ENCODE results near the gene SPOCD1. TPM values are rescaled to one million over a fixed set of nuclear protein-coding genes. Genes with fewer than 3 reads are reported as not detected.

Gene SPOCD1
- polyA plus RNA-seq, 2 of the 4 experiments (the other 2 are of a cell fraction), result 0.98 to 4.8 TPM

DNA sequence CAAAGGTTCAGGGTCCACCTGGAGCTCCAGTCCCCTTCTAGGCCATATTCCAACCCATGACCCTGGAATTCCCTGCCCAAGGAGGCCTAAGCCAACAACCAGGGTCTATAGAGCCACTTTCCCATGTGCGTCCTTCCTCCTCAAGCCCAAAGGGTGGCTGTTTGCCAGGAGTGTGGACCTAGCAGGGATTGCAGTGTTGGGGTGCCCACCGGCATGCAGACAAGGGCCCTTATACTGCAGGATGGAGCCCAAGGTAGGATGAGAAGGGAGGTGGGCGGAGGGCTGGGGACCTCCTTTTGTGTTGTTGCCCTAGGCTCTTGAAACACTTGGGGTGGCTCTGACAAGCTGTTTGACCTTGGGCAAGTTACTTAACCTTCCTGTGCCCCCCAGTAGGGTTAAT, 32.0 kb downstream of the SPOCD1 start (continued):
- TF ChIP-seq, protein P1, sequence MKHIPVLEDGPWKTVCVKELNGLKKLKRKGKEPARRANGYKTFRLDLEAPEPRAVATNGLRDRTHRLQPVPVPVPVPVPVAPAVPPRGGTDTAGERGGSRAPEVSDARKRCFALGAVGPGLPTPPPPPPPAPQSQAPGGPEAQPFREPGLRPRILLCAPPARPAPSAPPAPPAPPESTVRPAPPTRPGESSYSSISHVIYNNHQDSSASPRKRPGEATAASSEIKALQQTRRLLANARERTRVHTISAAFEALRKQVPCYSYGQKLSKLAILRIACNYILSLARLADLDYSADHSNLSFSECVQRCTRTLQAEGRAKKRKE (CRISPR knock-in tag; IDR thresholded peaks at IDR 0.05; ENCODE audit: low read depth), result no peak

DNA sequence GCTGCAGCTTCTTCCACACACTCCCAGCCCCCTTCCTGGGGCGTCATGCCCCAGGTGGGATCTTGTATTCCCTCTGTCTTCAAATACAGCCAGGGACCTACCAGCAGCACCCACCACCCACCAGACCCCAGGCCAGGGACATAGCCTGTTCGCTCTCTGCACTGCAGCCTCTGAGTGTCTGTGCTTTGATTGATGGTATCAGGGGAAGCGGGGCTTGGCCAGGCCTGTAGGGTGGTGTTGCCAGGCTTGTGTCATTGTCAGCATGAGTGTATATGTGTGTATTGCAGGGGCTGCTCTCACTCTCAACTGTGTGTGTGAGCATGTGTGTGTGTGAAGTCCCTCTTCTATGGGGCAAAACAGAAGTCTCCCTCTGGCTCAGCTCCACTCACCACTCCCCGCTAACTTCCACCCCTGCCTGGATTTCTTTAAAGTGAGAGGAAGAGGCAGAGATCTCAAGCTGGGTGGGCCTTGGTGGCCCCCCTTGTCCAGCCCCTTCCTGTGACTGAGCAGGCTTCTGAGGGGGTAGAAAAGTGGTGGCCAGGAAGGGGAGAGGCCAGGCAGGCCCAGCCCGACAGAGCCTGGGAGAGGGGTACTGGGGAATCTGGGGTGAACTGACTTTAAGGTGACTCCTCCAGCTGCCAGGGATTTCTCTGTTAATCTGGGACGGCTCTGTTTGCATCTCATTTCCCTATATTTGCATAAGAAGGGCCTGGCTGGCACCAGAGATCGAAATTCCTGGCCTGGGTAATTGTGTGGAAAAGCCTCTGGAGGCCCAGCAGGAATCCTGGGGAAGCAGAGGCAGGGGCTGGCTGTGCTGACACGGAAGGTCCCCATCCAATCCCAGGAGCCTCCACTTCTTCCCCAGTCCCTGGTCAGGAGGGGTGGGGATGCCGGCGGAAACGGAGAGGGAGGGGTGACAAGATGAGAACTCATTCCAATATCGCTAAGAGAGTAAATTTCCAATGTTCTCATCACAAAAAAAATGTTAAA, 33.1 kb downstream of the SPOCD1 start:
- peaks cover 10% of the 10 kb centered on the region for H3K4me1 ChIP-seq
- no peak for TF ChIP-seq SREBF2 (IDR thresholded peaks at IDR 0.05)
- TF ChIP-seq, protein P2, sequence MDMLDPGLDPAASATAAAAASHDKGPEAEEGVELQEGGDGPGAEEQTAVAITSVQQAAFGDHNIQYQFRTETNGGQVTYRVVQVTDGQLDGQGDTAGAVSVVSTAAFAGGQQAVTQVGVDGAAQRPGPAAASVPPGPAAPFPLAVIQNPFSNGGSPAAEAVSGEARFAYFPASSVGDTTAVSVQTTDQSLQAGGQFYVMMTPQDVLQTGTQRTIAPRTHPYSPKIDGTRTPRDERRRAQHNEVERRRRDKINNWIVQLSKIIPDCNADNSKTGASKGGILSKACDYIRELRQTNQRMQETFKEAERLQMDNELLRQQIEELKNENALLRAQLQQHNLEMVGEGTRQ (IDR thresholded peaks at IDR 0.05), result no peak
- no peak for TF ChIP-seq KDM5A (IDR thresholded peaks at IDR 0.05)
- TF ChIP-seq FOSB (CRISPR knock-in tag; IDR thresholded peaks at IDR 0.05), result no peak
- no peak for TF ChIP-seq PHF8 (IDR thresholded peaks at IDR 0.05; ENCODE audit: borderline replicate concordance, low read depth)
- no peak for TF ChIP-seq ESRRA (IDR thresholded peaks at IDR 0.05; ENCODE audit: borderline replicate concordance, low read length)
- no peak for TF ChIP-seq JUNB (IDR thresholded peaks at IDR 0.05)
- TF ChIP-seq POLR2AphosphoS2 (conservative IDR thresholded peaks at IDR 0.05; ENCODE audit: low read length), result no peak
- no peak for TF ChIP-seq CEBPB (IDR thresholded peaks at IDR 0.05)
- ATAC-seq (no peak), DNase-seq (ENCODE audit: low read depth in 1 of 2, low spot score in 1 of 2) (no peak), FAIRE-seq (no peak)
- WGBS (ENCODE audit: missing lambda C conversion rate), result 83% methylated on average over 8 of the region's 12 CpGs
- H3K4me3 ChIP-seq, result no peak overlapping the region
- CTCF ChIA-PET, result interaction anchor here (1.2 to 18.6 kb wide), 3 partner anchors 19 to 69 kb away, joined by 3 to 242 read pairs (median 3); partner anchors contain the start of gene ADGRB2
- POLR2A ChIA-PET, result no interaction called here
- no peaks in the 10 kb centered on the region for H3K9me3 ChIP-seq
- H3K4me2 ChIP-seq, result no peak overlapping the region
- no peak overlapping the region for H3K27ac ChIP-seq

DNA sequence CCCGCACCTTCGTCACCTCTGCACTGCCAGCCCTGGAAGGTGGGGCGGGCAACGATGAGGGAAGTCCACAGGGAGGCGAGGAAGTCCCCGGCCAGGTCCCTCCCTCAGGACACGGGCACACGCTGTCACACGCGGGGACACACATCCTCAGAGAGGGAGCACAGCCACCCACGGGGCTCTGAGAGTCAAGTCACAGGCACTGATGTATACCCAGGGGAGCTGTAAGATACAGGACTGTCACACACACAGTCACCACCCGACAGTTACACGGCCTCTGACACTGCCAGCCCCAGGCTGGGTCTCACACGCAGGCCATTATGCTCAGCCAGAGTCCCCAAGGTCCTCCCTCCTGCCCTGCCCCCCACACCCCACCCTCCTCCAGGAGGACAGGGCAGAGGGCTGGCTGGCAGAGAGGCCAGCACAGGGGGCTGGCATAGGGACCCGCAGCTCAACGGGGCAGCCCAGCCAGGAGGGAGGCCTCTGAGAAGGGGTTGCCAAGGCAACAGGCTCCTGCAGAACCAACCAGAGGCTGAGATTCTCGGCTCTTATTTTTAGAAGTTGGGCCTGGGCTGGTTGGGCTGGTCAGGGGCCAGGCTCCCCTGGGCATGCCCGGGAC, 34.0 kb downstream of the SPOCD1 start:
- H3K4me2 ChIP-seq, result no peak overlapping the region
- ATAC-seq (peak in 1 of 2 experiments; percentile 15; a peak in 2 of 6 replicates), DNase-seq (ENCODE audit: low read depth in 1 of 2, low spot score in 1 of 2) (no peak), FAIRE-seq (no peak)
- ChIA-PET CTCF (interaction anchor here (18.6 kb wide), 1 partner anchor 18 kb away, joined by 242 read pairs; the partner anchor contains the start of gene ADGRB2), POLR2A (no interaction called here)
- H3K27ac ChIP-seq, result no peak overlapping the region
- TF ChIP-seq, protein P3, sequence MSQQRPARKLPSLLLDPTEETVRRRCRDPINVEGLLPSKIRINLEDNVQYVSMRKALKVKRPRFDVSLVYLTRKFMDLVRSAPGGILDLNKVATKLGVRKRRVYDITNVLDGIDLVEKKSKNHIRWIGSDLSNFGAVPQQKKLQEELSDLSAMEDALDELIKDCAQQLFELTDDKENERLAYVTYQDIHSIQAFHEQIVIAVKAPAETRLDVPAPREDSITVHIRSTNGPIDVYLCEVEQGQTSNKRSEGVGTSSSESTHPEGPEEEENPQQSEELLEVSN (IDR thresholded peaks at IDR 0.05; ENCODE audit: borderline replicate concordance, low read depth), result no peak
- TF ChIP-seq, protein P4, sequence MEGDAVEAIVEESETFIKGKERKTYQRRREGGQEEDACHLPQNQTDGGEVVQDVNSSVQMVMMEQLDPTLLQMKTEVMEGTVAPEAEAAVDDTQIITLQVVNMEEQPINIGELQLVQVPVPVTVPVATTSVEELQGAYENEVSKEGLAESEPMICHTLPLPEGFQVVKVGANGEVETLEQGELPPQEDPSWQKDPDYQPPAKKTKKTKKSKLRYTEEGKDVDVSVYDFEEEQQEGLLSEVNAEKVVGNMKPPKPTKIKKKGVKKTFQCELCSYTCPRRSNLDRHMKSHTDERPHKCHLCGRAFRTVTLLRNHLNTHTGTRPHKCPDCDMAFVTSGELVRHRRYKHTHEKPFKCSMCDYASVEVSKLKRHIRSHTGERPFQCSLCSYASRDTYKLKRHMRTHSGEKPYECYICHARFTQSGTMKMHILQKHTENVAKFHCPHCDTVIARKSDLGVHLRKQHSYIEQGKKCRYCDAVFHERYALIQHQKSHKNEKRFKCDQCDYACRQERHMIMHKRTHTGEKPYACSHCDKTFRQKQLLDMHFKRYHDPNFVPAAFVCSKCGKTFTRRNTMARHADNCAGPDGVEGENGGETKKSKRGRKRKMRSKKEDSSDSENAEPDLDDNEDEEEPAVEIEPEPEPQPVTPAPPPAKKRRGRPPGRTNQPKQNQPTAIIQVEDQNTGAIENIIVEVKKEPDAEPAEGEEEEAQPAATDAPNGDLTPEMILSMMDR (IDR thresholded peaks at IDR 0.05), result no peak
- TF ChIP-seq, protein P2 (IDR thresholded peaks at IDR 0.05), result no peak
- TF ChIP-seq HDAC2 (IDR thresholded peaks at IDR 0.05) (no peak), BHLHE40 (IDR thresholded peaks at IDR 0.05; ENCODE audit: low read depth, low read length) (no peak), RNF2 (IDR thresholded peaks at IDR 0.05; ENCODE audit: borderline replicate concordance, low read depth) (no peak), HOXB5 (CRISPR knock-in tag; IDR thresholded peaks at IDR 0.05) (no peak), TP53 (CRISPR knock-in tag; IDR thresholded peaks at IDR 0.05) (no peak), EHMT2 (IDR thresholded peaks at IDR 0.05; ENCODE audit: low read depth) (no peak), MAFK (IDR thresholded peaks at IDR 0.05; ENCODE audit: partially characterized antibody) (no peak), CHD4 (IDR thresholded peaks at IDR 0.05; ENCODE audit: borderline replicate concordance) (no peak)
- TF ChIP-seq, protein P5, sequence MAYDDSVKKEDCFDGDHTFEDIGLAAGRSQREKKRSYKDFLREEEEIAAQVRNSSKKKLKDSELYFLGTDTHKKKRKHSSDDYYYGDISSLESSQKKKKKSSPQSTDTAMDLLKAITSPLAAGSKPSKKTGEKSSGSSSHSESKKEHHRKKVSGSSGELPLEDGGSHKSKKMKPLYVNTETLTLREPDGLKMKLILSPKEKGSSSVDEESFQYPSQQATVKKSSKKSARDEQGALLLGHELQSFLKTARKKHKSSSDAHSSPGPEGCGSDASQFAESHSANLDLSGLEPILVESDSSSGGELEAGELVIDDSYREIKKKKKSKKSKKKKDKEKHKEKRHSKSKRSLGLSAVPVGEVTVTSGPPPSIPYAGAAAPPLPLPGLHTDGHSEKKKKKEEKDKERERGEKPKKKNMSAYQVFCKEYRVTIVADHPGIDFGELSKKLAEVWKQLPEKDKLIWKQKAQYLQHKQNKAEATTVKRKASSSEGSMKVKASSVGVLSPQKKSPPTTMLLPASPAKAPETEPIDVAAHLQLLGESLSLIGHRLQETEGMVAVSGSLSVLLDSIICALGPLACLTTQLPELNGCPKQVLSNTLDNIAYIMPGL (CRISPR knock-in tag; IDR thresholded peaks at IDR 0.05; ENCODE audit: borderline replicate concordance), result no peak
- peaks cover 6% of the 10 kb centered on the region; the same call in 2 of the 3 replicates for H3K4me1 ChIP-seq
- no peak overlapping the region for H3K4me3 ChIP-seq
- H3K9me3 ChIP-seq, result no peaks in the 10 kb centered on the region
- WGBS (ENCODE audit: missing lambda C conversion rate), result 78% methylated on average over 14 of the region's 18 CpGs
